Stimulated activated naive B cell treated with anti-CD40 and anti-IgM and Interleukin-4, amounts not matched to agents 10 μg/mL and 1 μg/mL and 100 μg/mL, for 72 hours (primary cell): Measurements from ENCODE around the gene PDIK1L.
"Not testable (repeated sequence)": the region's sequence is repeated elsewhere in the genome, so short reads cannot be mapped to it uniquely, and the experiment has no call there.

Experiments used
- ATAC-seq, 2 donors: fragments of 150-1000 bp; cut with Tn5 transposase; replicated peaks; 2 replicates each; pipeline ENCODE4 v1.10.0; 2021; ENCODE audit warnings: moderate library complexity in 1 of 2
- DNase-seq: peaks from one replicate; pipeline ENCODE4 v3.0.0; 2021
- H3K27ac Mint-ChIP-seq: one replicate; pipeline ENCODE4 v1.8.0; 2022; ENCODE audit warnings: mild to moderate bottlenecking, mixed read lengths
- H3K27me3 Mint-ChIP-seq, 2 donors: one replicate each; pipeline ENCODE4 v1.8.0; 2022; ENCODE audit warnings: mixed read lengths in 2 of 2
- H3K36me3 Mint-ChIP-seq, 2 donors: one replicate each; pipeline ENCODE4 v1.8.0; 2022; ENCODE audit warnings: mixed read lengths in 2 of 2, mild to moderate bottlenecking in 1 of 2
- H3K4me1 Mint-ChIP-seq, 2 donors: one replicate each; pipeline ENCODE4 v1.8.0; 2022; ENCODE audit warnings: mixed read lengths in 2 of 2, mild to moderate bottlenecking in 1 of 2
- H3K4me3 Mint-ChIP-seq, 2 donors: one replicate each; pipeline ENCODE4 v1.8.0; 2022; ENCODE audit warnings: mild to moderate bottlenecking in 2 of 2, mixed read lengths in 2 of 2, moderate library complexity in 1 of 2
- H3K9me3 Mint-ChIP-seq, 2 donors: one replicate each; pipeline ENCODE4 v1.8.0; 2022; ENCODE audit warnings: mixed read lengths in 2 of 2, mild to moderate bottlenecking in 1 of 2

Gene PDIK1L

DNA sequence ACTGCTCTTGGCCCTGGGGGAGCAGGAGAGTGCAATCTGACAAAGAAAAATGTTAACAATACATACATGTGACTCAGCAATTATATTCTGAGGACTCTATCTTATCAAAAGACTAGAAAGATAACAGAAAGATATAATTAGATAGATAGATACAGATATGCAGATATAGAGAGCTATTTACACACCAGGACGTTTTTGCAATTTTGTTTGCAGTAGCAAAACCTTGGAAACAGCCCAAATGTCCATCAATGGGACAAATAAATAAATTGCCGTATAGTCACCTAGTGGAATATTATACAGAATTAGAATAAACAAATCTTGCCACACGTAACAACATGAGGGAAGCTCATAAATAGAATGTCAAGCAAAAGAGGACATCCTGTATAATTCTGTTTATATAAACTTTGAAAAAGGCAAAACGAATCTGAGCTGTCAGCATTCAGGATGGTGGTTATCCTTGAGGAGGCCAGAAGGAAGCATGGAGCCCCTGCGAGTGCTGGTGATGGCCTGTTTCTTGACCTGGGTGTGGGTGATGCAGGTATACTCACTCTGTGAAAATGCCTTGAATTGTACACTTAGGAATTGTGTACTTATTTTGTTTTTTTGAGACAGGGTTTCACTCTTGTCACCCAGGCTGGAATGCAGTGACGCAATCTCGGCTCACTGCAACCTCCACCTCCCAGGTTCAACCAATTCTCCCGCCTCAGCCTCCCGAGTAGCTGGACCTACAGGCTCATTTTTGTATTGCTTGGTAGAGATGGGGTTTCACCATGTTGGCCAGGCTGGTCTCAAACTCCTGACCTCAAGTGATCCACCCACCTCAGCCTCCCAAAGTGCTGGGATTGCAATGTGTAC, 31.4 kb upstream of the PDIK1L start:
- no peak overlapping the region for H3K4me3 Mint-ChIP-seq

DNA sequence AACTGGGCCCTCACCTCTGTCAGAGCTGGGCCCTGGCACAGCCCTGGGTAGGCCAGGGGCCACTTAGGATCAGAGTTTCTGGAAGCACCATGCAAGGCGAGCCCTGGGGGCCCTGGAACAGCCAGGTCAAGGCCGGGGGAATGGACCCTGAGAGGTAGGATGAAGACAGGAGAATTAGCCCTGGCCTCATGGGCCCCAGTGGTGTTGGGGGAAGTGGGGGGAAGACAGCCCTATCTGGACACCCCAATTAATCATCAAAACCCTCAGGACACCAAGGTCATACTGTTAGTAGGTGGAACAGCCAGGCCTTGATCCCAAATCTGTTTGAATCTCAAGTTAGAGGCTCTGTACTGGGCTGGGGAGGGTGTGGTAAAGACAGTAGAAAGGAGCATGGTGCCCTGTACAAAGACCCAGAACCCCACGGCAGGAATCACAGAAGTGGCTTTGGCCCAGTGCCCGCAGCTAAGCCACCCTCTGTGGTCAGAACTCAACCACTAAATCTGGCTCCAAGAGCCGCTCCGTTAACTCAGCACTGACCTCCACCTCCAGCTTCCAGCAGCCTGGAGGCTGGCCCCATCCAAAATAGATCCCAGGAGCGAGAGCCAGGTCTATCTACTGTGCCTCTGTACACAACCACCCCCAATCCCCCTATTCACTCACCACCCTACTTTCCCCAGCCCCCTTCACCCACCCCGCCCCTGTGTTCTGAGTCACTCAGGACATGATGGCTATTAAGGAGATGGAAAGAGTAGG, 30.2 kb upstream of the PDIK1L start:
- Mint-ChIP-seq H3K27me3 (peaks cover 23 to 25% of the 10 kb centered on the region in 2 donors), H3K36me3 (no peaks in the 10 kb centered on the region), H3K4me1 (no peaks in the 10 kb centered on the region), H3K27ac (no peak overlapping the region), H3K4me3 (no peak overlapping the region), H3K9me3 (no peaks in the 10 kb centered on the region)
- DNase-seq (no peak), ATAC-seq (no peak)

More for the DNA sequence above, 31.4 kb upstream of the PDIK1L start:
- Mint-ChIP-seq H3K36me3 (no peaks in the 10 kb centered on the region), H3K27me3 (peaks cover 28 to 31% of the 10 kb centered on the region in 2 donors), H3K4me1 (no peaks in the 10 kb centered on the region), H3K9me3 (no peaks in the 10 kb centered on the region), H3K27ac (no peak overlapping the region)
- ATAC-seq (no peak), DNase-seq (no peak)

DNA sequence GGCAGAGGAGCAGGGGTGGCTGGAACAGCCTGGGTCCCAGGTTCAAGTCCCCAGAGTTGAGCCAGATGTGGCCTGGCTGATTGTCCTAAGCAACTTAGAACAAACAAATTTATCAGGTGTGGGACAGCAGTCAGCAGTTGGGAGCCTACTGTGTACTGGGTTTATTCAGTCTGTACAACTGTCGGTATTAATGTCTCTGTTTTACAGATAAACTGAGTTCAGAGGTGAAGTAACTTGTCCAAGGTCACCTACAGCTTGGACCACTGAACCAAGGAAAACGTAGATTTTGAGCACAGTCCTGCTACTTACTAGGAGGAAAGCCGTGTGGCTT, 29.6 kb upstream of the PDIK1L start:
- no peaks in the 10 kb centered on the region for H3K36me3 Mint-ChIP-seq
- H3K4me1 Mint-ChIP-seq = no peaks in the 10 kb centered on the region
- DNase-seq (no peak), ATAC-seq (no peak)
- H3K27me3 Mint-ChIP-seq = peaks cover 18 to 22% of the 10 kb centered on the region in 2 donors
- H3K27ac Mint-ChIP-seq = no peak overlapping the region
- no peaks in the 10 kb centered on the region for H3K9me3 Mint-ChIP-seq
- H3K4me3 Mint-ChIP-seq = no peak overlapping the region

DNA sequence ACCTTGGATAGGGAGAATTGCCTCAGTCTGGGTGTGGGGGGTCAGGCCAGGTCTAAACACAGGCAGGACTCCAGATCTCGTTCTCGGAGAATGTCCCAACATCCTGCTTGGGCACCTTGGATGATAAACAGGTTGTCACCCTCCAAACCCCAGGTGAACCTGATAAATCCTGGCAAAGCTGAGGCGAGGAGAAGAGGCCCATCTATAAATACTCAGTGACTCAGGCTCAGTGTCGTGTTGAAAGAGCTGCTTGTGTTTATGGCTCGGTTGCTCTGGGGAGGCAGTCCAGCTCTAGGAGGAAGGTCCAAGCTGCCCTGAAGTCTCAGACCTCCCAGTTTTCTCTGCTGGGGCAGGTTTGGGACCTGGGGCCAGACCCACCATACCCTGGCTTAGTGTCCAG, 28.4 kb upstream of the PDIK1L start:
- Mint-ChIP-seq H3K36me3 (no peaks in the 10 kb centered on the region), H3K27ac (no peak overlapping the region), H3K9me3 (no peaks in the 10 kb centered on the region), H3K4me3 (no peak overlapping the region), H3K27me3 (peaks cover 18 to 22% of the 10 kb centered on the region in 2 donors), H3K4me1 (no peaks in the 10 kb centered on the region)
- DNase-seq = no peak
- ATAC-seq = no peak

DNA sequence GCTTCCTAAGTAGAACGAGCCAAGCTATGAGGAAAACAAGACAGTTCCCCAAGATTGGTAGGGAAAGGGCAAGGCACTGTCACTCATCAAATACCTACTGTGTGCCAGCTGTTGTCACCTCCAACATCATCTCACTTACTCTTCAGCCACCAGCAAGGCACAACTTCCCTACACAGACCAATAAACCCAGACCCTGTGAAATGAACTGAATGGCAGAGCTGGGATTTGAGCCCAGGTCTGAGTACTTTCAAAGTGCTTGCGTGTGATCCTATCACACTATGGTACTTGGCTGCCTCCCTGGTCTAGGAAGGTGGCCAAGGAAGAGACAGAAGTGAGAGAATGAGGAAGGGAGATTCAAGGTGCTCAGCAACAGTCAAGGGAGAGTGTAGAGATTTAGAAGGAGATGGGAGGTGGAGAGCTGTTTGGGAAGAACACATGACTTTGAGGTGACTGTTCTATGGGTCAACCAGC, 27.5 kb upstream of the PDIK1L start:
- H3K4me1 Mint-ChIP-seq = no peaks in the 10 kb centered on the region
- no peak overlapping the region for H3K4me3 Mint-ChIP-seq
- no peaks in the 10 kb centered on the region for H3K36me3 Mint-ChIP-seq
- ATAC-seq = no peak
- H3K9me3 Mint-ChIP-seq = no peaks in the 10 kb centered on the region
- DNase-seq = no peak
- H3K27me3 Mint-ChIP-seq = peaks cover 17 to 18% of the 10 kb centered on the region in 2 donors
- no peak overlapping the region for H3K27ac Mint-ChIP-seq

DNA sequence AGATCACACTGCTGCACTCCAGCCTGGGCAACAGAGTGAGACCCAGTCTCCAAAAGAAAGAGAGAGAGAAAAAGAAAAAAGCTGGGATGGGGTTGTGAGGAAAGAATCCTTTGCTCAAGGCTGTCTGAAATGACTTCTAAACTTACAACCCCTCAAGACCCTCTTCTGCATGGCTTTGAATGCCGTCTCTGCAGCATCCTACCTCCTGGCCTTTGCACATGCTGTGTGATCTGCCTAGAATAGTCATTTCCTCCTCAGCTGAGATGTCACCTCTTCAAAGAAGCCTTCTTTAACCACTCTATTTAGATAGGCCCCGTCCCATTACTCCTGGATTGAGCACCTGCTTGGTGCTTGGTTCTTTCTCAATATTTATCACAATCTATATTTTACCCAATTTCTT, 26.8 kb upstream of the PDIK1L start:
- H3K4me1 Mint-ChIP-seq = no peaks in the 10 kb centered on the region
- peaks cover 17 to 18% of the 10 kb centered on the region in 2 donors for H3K27me3 Mint-ChIP-seq
- H3K36me3 Mint-ChIP-seq = no peaks in the 10 kb centered on the region
- H3K27ac Mint-ChIP-seq = no peak overlapping the region
- DNase-seq (no peak), ATAC-seq (no peak)
- no peak overlapping the region for H3K4me3 Mint-ChIP-seq
- H3K9me3 Mint-ChIP-seq = no peaks in the 10 kb centered on the region

DNA sequence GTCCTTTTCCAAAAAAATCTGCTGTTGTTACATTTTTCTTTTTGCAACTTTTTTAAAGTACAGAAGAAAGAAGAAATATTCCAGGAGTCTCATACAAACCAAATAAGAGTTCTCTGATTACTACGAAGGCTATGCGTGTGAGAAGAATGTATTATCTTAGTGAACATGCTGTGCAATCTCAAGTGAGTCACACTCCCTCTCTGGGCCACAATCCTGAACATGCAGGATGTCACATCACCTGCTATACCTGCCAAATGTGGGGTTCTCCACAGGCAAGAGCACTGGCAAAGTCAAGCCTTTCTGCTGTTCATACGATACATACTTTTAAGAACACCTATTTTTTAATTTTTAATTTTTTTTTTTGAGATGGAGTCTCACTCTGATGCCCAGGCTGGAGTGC, 22.5 kb upstream of the PDIK1L start:
- Mint-ChIP-seq H3K27me3 (peaks cover 38 to 46% of the 10 kb centered on the region in 2 donors), H3K36me3 (no peaks in the 10 kb centered on the region), H3K27ac (no peak overlapping the region), H3K4me1 (no peaks in the 10 kb centered on the region), H3K4me3 (no peak overlapping the region), H3K9me3 (no peaks in the 10 kb centered on the region)
- DNase-seq (no peak), ATAC-seq (no peak)

DNA sequence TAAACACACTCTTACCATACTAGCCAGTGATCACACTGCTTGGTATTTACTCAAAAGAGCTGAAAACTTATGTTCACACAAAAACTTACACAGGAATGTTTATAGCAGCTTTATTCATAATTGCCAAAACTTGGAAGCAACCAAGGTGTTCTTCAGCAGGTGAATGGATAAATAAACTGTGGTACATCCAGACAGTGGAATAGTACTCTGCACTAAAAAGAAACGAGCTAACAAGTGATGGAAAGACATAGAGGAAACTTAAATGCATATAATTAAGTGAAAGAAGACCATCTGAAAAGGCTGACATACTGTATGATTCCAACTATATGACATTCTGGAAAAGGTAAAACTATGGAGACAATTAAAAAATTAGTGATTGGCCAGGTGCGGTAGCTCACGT, 20.7 kb upstream of the PDIK1L start:
- no peaks in the 10 kb centered on the region for H3K9me3 Mint-ChIP-seq
- no peak for DNase-seq
- peaks cover 26 to 34% of the 10 kb centered on the region in 2 donors for H3K27me3 Mint-ChIP-seq
- H3K36me3 Mint-ChIP-seq = no peaks in the 10 kb centered on the region
- H3K4me1 Mint-ChIP-seq = no peaks in the 10 kb centered on the region
- H3K4me3 Mint-ChIP-seq = no peak overlapping the region
- no peak for ATAC-seq
- no peak overlapping the region for H3K27ac Mint-ChIP-seq

DNA sequence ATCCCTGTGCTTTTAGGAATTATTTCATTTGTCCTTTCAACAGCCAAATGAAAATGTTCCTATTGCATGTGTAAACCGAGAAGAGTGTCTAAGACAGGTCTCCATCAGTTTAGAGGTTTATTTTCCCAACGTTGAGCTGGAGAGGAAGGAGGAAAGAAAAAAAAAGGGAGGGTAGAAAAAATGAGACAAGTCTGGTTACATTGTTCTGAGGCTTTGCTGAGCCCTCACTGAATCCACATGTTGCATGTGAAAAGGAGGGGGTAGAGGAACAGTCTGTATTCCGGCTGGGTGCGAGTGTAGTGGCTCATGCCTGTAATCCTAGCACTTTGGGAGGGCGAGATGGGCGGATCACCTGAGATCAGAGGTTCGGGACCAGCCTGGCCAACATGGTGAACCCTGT, 19.2 kb upstream of the PDIK1L start:
- no peak overlapping the region for H3K27ac Mint-ChIP-seq
- H3K9me3 Mint-ChIP-seq = no peaks in the 10 kb centered on the region
- no peak for DNase-seq
- no peaks in the 10 kb centered on the region for H3K36me3 Mint-ChIP-seq
- no peak for ATAC-seq
- no peak overlapping the region for H3K4me3 Mint-ChIP-seq
- H3K27me3 Mint-ChIP-seq = peaks cover 23 to 40% of the 10 kb centered on the region in 2 donors
- H3K4me1 Mint-ChIP-seq = no peaks in the 10 kb centered on the region

DNA sequence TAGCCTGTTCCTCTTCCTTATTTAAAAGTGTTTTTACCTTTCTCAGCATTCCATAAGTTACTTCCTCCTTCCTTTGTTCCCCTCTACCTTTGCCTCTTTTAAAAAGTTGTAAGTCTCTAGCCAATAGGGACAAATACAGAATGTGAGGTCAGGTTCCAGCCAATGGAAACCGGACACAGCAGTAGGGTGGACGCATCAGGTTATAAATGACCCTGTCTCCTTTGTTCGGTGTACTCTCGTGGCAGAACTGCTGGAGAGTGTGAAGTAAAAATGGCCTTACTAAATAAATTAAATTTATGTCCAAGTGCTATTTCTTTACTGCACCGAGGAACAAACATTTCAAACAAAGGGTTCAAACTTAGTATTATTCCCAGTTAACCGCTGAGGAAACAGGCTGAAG, 18.1 kb upstream of the PDIK1L start:
- not testable (repeated sequence) for H3K4me3 Mint-ChIP-seq, H3K27ac Mint-ChIP-seq, ATAC-seq, H3K9me3 Mint-ChIP-seq, H3K36me3 Mint-ChIP-seq, DNase-seq, H3K4me1 Mint-ChIP-seq
- peaks cover 23 to 40% of the 10 kb centered on the region in 2 donors for H3K27me3 Mint-ChIP-seq

DNA sequence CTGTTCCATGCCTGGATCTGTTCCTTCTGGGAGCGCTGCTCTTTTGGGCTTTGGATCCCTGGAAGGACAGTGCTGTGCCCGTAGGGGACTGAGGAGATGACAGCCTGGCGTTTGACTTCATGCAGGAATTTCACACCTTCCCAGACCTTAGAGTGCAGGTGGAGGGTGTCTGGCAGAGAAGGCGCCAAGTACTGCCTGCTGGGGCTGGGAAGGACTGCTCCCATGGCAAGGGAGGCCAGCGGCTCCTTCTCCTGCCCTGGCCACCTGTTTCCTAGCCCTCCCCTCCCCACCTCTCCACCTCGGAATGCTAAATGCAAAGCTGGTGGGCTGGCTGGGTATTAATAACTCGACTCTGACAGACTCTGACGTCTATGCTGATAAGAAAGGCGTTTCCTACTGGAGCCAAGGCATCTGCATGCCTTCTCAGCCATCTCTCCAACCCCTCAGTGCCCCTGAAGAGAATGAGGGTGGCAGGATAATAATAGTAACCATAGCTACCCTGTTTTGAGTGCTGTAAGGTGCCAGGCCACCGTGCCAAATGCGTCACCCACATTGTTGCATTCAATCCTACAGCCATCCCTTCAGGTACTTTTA, 17.5 kb upstream of the PDIK1L start:
- no peak for DNase-seq
- no peak overlapping the region for H3K27ac Mint-ChIP-seq
- H3K4me3 Mint-ChIP-seq = no peak overlapping the region
- no peaks in the 10 kb centered on the region for H3K36me3 Mint-ChIP-seq
- H3K9me3 Mint-ChIP-seq = no peaks in the 10 kb centered on the region
- ATAC-seq = no peak
- peaks cover 23 to 40% of the 10 kb centered on the region in 2 donors for H3K27me3 Mint-ChIP-seq
- no peaks in the 10 kb centered on the region for H3K4me1 Mint-ChIP-seq

DNA sequence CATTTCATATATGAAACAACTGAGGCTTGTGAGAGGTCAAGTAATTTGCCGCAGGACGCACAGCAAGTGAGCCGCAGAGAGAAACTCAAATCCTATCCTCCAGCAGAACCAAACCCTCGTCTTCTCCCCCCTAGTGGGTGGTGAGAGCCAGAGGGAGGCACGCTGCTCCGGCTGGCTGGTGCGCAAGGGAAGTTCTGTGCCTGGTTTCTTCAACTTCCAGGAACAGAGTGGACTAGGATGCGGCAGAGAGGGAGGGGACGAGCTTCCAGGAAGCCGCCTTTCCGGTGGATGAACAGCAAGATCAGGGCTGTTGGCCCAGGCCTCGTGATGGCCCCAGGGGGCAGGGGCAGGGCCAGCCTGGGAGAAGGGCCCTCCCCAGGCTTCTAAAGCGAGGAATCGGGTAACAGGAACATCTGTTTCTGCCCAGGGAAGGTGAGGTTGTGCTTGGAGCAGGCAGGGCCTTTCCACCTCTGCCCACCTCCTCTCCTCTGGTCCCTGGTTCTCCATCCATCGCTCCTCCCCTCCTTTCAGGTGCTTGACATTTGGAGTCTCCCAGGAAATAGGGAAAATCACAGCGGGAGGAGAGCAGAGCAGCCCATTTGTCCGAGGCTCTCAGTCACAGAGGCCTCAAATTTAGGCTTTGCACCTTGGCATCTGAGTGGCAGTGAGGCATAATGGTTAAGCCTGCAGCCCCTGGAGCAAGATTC, 16.8 kb upstream of the PDIK1L start:
- no peaks in the 10 kb centered on the region for H3K4me1 Mint-ChIP-seq
- ATAC-seq (no peak), DNase-seq (no peak)
- no peaks in the 10 kb centered on the region for H3K9me3 Mint-ChIP-seq
- H3K4me3 Mint-ChIP-seq = no peak overlapping the region
- no peaks in the 10 kb centered on the region for H3K36me3 Mint-ChIP-seq
- H3K27ac Mint-ChIP-seq = no peak overlapping the region
- peaks cover 23 to 40% of the 10 kb centered on the region in 2 donors for H3K27me3 Mint-ChIP-seq

DNA sequence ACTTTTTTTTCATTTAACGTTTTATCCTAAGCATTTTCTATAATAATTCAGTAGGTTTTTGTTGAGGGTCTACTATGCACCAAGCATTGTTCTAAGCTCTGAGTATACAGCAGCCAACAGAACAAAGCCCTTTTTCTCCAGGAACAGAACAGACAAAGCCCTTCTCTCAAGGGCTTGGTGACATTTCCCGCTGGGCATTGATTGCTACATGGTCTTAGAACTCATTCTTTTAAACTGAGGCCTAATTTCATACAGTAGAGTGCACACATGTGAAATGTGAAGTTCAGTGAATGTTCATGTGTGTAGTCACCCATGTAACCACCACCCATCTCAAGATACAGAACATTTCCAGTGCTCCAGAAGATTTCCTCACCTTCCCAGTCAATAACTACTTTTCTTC, 15.2 kb upstream of the PDIK1L start:
- DNase-seq (no peak), ATAC-seq (no peak)
- H3K27ac Mint-ChIP-seq = no peak overlapping the region
- H3K4me3 Mint-ChIP-seq = no peak overlapping the region
- peaks cover 15 to 29% of the 10 kb centered on the region in 2 donors for H3K27me3 Mint-ChIP-seq
- no peaks in the 10 kb centered on the region for H3K36me3 Mint-ChIP-seq
- no peaks in the 10 kb centered on the region for H3K4me1 Mint-ChIP-seq
- H3K9me3 Mint-ChIP-seq = no peaks in the 10 kb centered on the region

DNA sequence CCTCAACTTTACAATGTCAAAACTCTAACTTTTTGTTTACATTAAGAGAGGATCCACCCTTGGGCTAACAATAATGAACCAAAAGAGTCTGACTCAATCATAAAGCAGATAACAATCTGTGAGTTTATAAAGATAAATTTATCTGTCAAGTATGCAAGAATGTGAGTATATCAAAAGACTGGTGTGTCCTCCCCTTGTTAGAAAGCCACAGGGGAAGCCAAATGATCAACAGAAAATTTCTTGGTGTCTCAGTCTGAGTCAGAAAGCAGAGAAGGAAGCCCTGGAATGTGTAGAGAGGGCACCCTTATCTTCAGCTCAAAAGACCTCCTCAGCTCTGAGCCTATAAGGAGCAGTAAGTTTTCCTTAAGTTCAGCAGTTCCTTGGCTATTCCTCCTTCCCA, 13.9 kb upstream of the PDIK1L start:
- Mint-ChIP-seq H3K27me3 (peaks cover 6 to 27% of the 10 kb centered on the region in 2 donors), H3K9me3 (no peaks in the 10 kb centered on the region), H3K4me1 (no peaks in the 10 kb centered on the region), H3K4me3 (no peak overlapping the region), H3K36me3 (no peaks in the 10 kb centered on the region), H3K27ac (no peak overlapping the region)
- ATAC-seq (no peak), DNase-seq (no peak)
